ENCODE measurements around the gene PFKFB3. TPM values are rescaled to one million over a fixed set of nuclear protein-coding genes. Genes with fewer than 3 reads are reported as not detected.

The PFKFB3 gene
- total RNA-seq, 4 donors from 2014 or later: 8.4 to 11.8 (median 9.4) TPM

- peaks cover 14 to 18% of the 10 kb centered on the region in 2 donors for H3K36me3 ChIP-seq
- peaks cover 0 to 6% of the 10 kb centered on the region in 2 donors for H3K4me1 ChIP-seq
- intact Hi-C loops (cut with DNase I): no loop called here
- no peak for DNase-seq
- H3K9me3 ChIP-seq: no peaks in the 10 kb centered on the region
- no peak overlapping the region for H3K27ac ChIP-seq
- TF ChIP-seq POLR2A (IDR thresholded peaks at IDR 0.05): no peak
- TF ChIP-seq, protein P1, sequence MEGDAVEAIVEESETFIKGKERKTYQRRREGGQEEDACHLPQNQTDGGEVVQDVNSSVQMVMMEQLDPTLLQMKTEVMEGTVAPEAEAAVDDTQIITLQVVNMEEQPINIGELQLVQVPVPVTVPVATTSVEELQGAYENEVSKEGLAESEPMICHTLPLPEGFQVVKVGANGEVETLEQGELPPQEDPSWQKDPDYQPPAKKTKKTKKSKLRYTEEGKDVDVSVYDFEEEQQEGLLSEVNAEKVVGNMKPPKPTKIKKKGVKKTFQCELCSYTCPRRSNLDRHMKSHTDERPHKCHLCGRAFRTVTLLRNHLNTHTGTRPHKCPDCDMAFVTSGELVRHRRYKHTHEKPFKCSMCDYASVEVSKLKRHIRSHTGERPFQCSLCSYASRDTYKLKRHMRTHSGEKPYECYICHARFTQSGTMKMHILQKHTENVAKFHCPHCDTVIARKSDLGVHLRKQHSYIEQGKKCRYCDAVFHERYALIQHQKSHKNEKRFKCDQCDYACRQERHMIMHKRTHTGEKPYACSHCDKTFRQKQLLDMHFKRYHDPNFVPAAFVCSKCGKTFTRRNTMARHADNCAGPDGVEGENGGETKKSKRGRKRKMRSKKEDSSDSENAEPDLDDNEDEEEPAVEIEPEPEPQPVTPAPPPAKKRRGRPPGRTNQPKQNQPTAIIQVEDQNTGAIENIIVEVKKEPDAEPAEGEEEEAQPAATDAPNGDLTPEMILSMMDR (IDR thresholded peaks at IDR 0.05): no peak
- WGBS, 2 donors: 89 to 91% methylated on average over 5 of the region's 5 CpGs
- no peak overlapping the region for H3K4me3 ChIP-seq (replicated peaks in 1 of 3)
- no peaks in the 10 kb centered on the region for H3K27me3 ChIP-seq
Measured at GRCh38 chr10:6213908-6214307, 11.2 kb downstream of the PFKFB3 start.

DNA sequence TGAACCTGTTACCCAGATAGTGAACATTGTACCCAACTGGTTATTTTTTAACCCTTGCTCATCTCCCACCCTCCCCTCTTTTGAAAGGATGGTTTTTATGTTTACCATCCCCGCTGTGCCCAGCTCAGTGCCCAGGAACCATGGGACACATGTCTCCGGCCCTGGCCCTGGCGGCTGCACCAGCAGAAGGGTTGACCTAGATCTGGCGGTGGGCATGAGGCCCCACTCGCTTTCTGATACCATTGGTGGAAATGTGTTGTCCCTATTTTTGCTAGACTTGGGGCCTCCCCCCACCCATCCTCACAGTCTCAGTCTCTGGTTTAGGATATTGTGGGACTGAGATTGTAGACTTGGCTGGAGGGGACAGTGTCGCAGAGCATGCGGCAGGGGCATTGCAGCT is 11.9 kb downstream of the PFKFB3 start:
- H3K27ac ChIP-seq: no peak overlapping the region

GRCh38 chr10:6215241-6215640 is 12.5 kb downstream of the PFKFB3 start:
- DNase-seq: no peak
- Histone ChIP-seq H3K27ac (no peak overlapping the region), H3K4me3 (replicated peaks in 1 of 3) (no peak overlapping the region), H3K27me3 (no peaks in the 10 kb centered on the region), H3K9me3 (no peaks in the 10 kb centered on the region), H3K36me3 (peaks cover 23% of the 10 kb centered on the region in 2 donors), H3K4me1 (peaks cover 0 to 6% of the 10 kb centered on the region in 2 donors)
- intact Hi-C loops (cut with DNase I): no loop called here
- TF ChIP-seq POLR2A (IDR thresholded peaks at IDR 0.05): no peak
- TF ChIP-seq, protein P1 (IDR thresholded peaks at IDR 0.05): no peak
- 94 to 96% methylated on average over 18 to 19 of the region's 19 CpGs for WGBS, 2 donors

More for the DNA sequence above, 11.9 kb downstream of the PFKFB3 start:
- H3K4me1 ChIP-seq: peaks cover 0 to 6% of the 10 kb centered on the region in 2 donors
- WGBS, 2 donors: 98% methylated on average over 7 of the region's 7 CpGs
- peaks cover 21 to 23% of the 10 kb centered on the region in 2 donors for H3K36me3 ChIP-seq
- H3K9me3 ChIP-seq: no peaks in the 10 kb centered on the region
- H3K4me3 ChIP-seq (replicated peaks in 1 of 3): no peak overlapping the region
- H3K27me3 ChIP-seq: no peaks in the 10 kb centered on the region
- DNase-seq: no peak
- TF ChIP-seq, protein P1 (IDR thresholded peaks at IDR 0.05): no peak
- no peak for TF ChIP-seq POLR2A (IDR thresholded peaks at IDR 0.05)
- intact Hi-C loops (cut with DNase I): no loop called here

- H3K4me1 ChIP-seq: peaks cover 0 to 6% of the 10 kb centered on the region in 2 donors
- intact Hi-C loops (cut with DNase I): no loop called here
- H3K36me3 ChIP-seq: peaks cover 23 to 24% of the 10 kb centered on the region in 2 donors
- no peaks in the 10 kb centered on the region for H3K27me3 ChIP-seq
- H3K9me3 ChIP-seq: no peaks in the 10 kb centered on the region
- TF ChIP-seq, protein P1 (IDR thresholded peaks at IDR 0.05): no peak
- TF ChIP-seq POLR2A (IDR thresholded peaks at IDR 0.05): no peak
- DNase-seq: no peak
- no peak overlapping the region for H3K4me3 ChIP-seq (replicated peaks in 1 of 3)
- H3K27ac ChIP-seq: no peak overlapping the region
- 91 to 97% methylated on average over 8 to 10 of the region's 24 CpGs for WGBS, 2 donors
Measured at GRCh38 chr10:6215683-6216484, 13.2 kb downstream of the PFKFB3 start.

DNA sequence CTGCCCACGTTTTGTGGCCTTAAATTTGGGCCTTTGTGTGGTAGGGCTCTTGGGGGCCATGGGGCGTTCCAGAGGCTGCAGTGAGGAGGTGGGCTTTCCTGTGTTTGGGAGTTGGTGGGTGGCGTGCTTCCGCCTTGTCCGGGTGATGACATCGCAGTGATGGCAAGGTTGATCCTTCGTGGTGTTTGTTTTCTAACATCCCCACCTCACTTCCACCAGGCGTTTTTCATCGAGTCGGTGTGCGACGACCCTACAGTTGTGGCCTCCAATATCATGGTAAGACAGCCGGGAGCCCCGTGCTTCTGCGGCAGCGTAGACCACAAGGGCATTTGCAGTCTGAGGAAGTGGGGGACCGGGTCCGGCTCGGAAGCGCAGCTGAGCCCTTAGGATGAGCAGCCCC is 14.2 kb downstream of the PFKFB3 start:
- DNase-seq: no peak
- TF ChIP-seq POLR2A (IDR thresholded peaks at IDR 0.05): no peak
- TF ChIP-seq, protein P1 (IDR thresholded peaks at IDR 0.05): no peak
- H3K27ac ChIP-seq: no peak overlapping the region
- WGBS, 2 donors: 91 to 92% methylated on average over 20 of the region's 20 CpGs
- H3K4me1 ChIP-seq: no peaks in the 10 kb centered on the region
- no peak overlapping the region for H3K4me3 ChIP-seq (replicated peaks in 1 of 3)
- peaks cover 29 to 35% of the 10 kb centered on the region in 2 donors for H3K36me3 ChIP-seq
- no peaks in the 10 kb centered on the region for H3K27me3 ChIP-seq
- intact Hi-C loops (cut with DNase I): no loop called here
- no peaks in the 10 kb centered on the region for H3K9me3 ChIP-seq
